HCT116 (cell line): ENCODE data around the gene CTXND1. TPM values are rescaled to one million over a fixed set of nuclear protein-coding genes. Genes with fewer than 3 reads are reported as not detected.
A peak's percentile ranks its signal among the peaks of the same experiment; 100 is the strongest.

Experiments used
- ATAC-seq: fragments of 200-7000 bp; cut with Tn5 transposase; 2 replicates; pipeline ENCODE4 v1.9.1; 2020; ENCODE audit warnings: mild to moderate bottlenecking, moderate library complexity
- BruUV-seq: library from RNA; stranded (reverse); fragments of 400-500 nt; replicated peaks from 2 replicates; lab custom pipeline; 2021; lab: Mats Ljungman, UMichigan
- CTCF ChIA-PET: fragments of 300-600 bp; sonication (Branson Sonifier 250); formaldehyde crosslinking; loops from one replicate; lab custom pipeline; 2021; ENCODE audit warnings: antibody characterized with exemption; lab: Charles Lee
- POLR2A ChIA-PET: fragments of 300-600, 350-600 bp; sonication (Branson Sonifier 250); formaldehyde crosslinking; loops from one replicate; lab custom pipeline; 2021; ENCODE audit warnings: antibody characterized with exemption; lab: Charles Lee
- RAD21 ChIA-PET, 2 experiments: fragments of 300-600 bp; sonication (Branson Sonifier 250); formaldehyde crosslinking; loops; one replicate each; lab custom pipeline; 2023; ENCODE audit warnings: low total read pairs in 2 of 2; ENCODE audit not compliant: uncharacterized antibody in 2 of 2, unreplicated experiment in 2 of 2, low non-redundant PET in 1 of 2; lab: Charles Lee
- DNase-seq: peaks from one replicate; pipeline ENCODE4 v3.0.0-alpha.2; 2010; ENCODE audit warnings: low read depth, low spot score
- H2AFZ ChIP-seq: fragments of 200-600 bp; shearing (Covaris generic), sonication (generic); 2 replicates; pipeline ENCODE4 v1.6.1; 2017; ENCODE audit warnings: low read depth, mixed run types, mixed read lengths, antibody characterized with exemption, low read length; ENCODE audit not compliant: poor library complexity, severe bottlenecking
- H3K27ac ChIP-seq: 2 replicates; pipeline ENCODE4 v1.5.1; 2012; ENCODE audit warnings: low read depth, low read length
- H3K27me3 ChIP-seq: fragments of 200-600 bp; sonication (generic); 2 replicates; pipeline ENCODE4 v1.6.1; 2016; ENCODE audit warnings: mixed run types, low read length, mixed read lengths; ENCODE audit not compliant: insufficient read depth
- H3K36me3 ChIP-seq, 2 experiments: fragments of 200-500 bp in 1 of 2; fragments of 200-600 bp in 1 of 2; sonication (Bioruptor generic) in 1 of 2; sonication (generic) in 1 of 2; 2 replicates each; pipeline versions ENCODE4 v1.5.1 to v1.6.1; 2014 to 2016; ENCODE audit warnings: low read length in 2 of 2, inconsistent platforms in 1 of 2, mixed read lengths in 1 of 2, mixed run types in 1 of 2; ENCODE audit not compliant: insufficient read depth in 2 of 2, control insufficient read depth in 1 of 2
- H3K4me1 ChIP-seq, 2 experiments: fragments of 200-600 bp in 1 of 2; sonication (generic) in 1 of 2; 2 replicates each; pipeline versions ENCODE4 v1.5.1 to v1.6.1; 2012 to 2017; ENCODE audit warnings: low read length in 2 of 2, inconsistent platforms in 1 of 2, mild to moderate bottlenecking in 1 of 2, mixed read lengths in 1 of 2, mixed run types in 1 of 2, moderate library complexity in 1 of 2; ENCODE audit not compliant: insufficient read depth in 2 of 2, control insufficient read depth in 1 of 2
- H3K4me2 ChIP-seq: fragments of 200-600 bp; sonication (generic); 2 replicates; pipeline ENCODE4 v1.6.1; 2017; ENCODE audit warnings: mixed run types, low read length, mixed read lengths
- H3K4me3 ChIP-seq, 2 experiments: fragments of 200-600 bp in 1 of 2; sonication (generic) in 1 of 2; replicated peaks in 1 of 2; 2 replicates each; pipeline ENCODE4 v1.5.1; 2011 to 2016; ENCODE audit warnings: low read length in 2 of 2, control low read depth in 1 of 2, low read depth in 1 of 2, mild to moderate bottlenecking in 1 of 2, mixed read lengths in 1 of 2, mixed run types in 1 of 2
- H3K79me2 ChIP-seq: fragments of 200-600 bp; sonication (generic); 2 replicates; pipeline ENCODE4 v1.6.1; 2017; ENCODE audit warnings: mild to moderate bottlenecking, mixed run types, low read length, moderate library complexity, mixed read lengths; ENCODE audit not compliant: insufficient read depth
- H3K9ac ChIP-seq: fragments of 200-600 bp; sonication (generic); 2 replicates; pipeline ENCODE4 v1.6.1; 2016; ENCODE audit warnings: low read length, mixed read lengths
- H3K9me2 ChIP-seq: fragments of 200-600 bp; sonication (generic), shearing (Covaris generic); 2 replicates; pipeline ENCODE4 v1.6.1; 2017; ENCODE audit warnings: mixed run types, mild to moderate bottlenecking, moderate library complexity; ENCODE audit not compliant: insufficient read depth
- H3K9me3 ChIP-seq, 2 experiments: fragments of 200-500 bp in 1 of 2; fragments of 200-600 bp in 1 of 2; sonication (Bioruptor generic) in 1 of 2; sonication (generic) in 1 of 2; 2 replicates each; pipeline ENCODE4 v1.6.1; 2014 to 2017; ENCODE audit warnings: low read length in 2 of 2, mixed read lengths in 2 of 2, inconsistent platforms in 1 of 2, low read depth in 1 of 2, mild to moderate bottlenecking in 1 of 2, mixed run types in 1 of 2, moderate library complexity in 1 of 2; ENCODE audit not compliant: control insufficient read depth in 1 of 2, insufficient read depth in 1 of 2
- H4K20me1 ChIP-seq: fragments of 200-600 bp; sonication (generic), shearing (Covaris generic); 2 replicates; pipeline ENCODE4 v1.6.1; 2017; ENCODE audit warnings: mixed run types, mild to moderate bottlenecking, moderate library complexity; ENCODE audit not compliant: insufficient read depth
- CTCF ChIP-seq, 3 experiments: fragments of 200-600 bp in 1 of 3; sonication (generic) in 1 of 3; IDR thresholded peaks in 2 of 3; conservative IDR thresholded peaks in 1 of 3; 2 replicates each; pipeline ENCODE4 v1.5.1; 2012 to 2017; ENCODE audit warnings: low read depth in 2 of 3, low read length in 2 of 3, antibody characterized with exemption in 1 of 3, borderline replicate concordance in 1 of 3, control low read depth in 1 of 3, mild to moderate bottlenecking in 1 of 3, mixed read lengths in 1 of 3, mixed run types in 1 of 3, moderate library complexity in 1 of 3; ENCODE audit not compliant: insufficient read depth in 1 of 3
- JUND ChIP-seq: IDR thresholded peaks from 2 replicates; pipeline ENCODE4 v1.6.1; 2012
- MAX ChIP-seq: IDR thresholded peaks from 2 replicates; pipeline ENCODE4 v1.6.1; 2012
- POLR2A ChIP-seq: IDR thresholded peaks from 2 replicates; pipeline ENCODE4 v1.7.0; 2011; ENCODE audit warnings: borderline replicate concordance; ENCODE audit not compliant: insufficient read depth, insufficient read length; ENCODE audit errors: extremely low read depth
- POLR2AphosphoS5 ChIP-seq: IDR thresholded peaks from 2 replicates; pipeline ENCODE4 v1.6.1; 2011; ENCODE audit warnings: mild to moderate bottlenecking, low read depth, low read length, moderate library complexity
- RAD21 ChIP-seq: IDR thresholded peaks from 2 replicates; pipeline ENCODE4 v1.6.1; 2012; ENCODE audit warnings: low read depth, mild to moderate bottlenecking
- SIN3A ChIP-seq: IDR thresholded peaks from 2 replicates; pipeline ENCODE4 v1.6.1; 2012; ENCODE audit warnings: low read depth
- SP1 ChIP-seq: IDR thresholded peaks from 2 replicates; pipeline ENCODE4 v1.6.1; 2012; ENCODE audit warnings: low read depth
- YY1 ChIP-seq: IDR thresholded peaks from 2 replicates; pipeline ENCODE4 v1.6.1; 2011; ENCODE audit warnings: low read length, low read depth, moderate library complexity, mild to moderate bottlenecking; ENCODE audit not compliant: insufficient replicate concordance; ENCODE audit errors: extremely low read depth
- ZFX ChIP-seq: fragments of 450-650 bp; IDR thresholded peaks from 2 replicates; pipeline ENCODE4 v1.6.1; 2017
- intact Hi-C: fragments of 100-400 bp; cut with micrococcal nuclease; formaldehyde crosslinking; loops from 2 replicates; pipeline ENCODE4 v1.10.0; 2022
- total RNA-seq: library from RNA; stranded (reverse); gene quantifications from one replicate; pipeline ENCODE4 v1.2.1, GENCODE V29; 2021; ENCODE audit not compliant: unreplicated experiment

Gene CTXND1
- total RNA-seq, 1 experiment from 2014 or later, result not detected

- Histone ChIP-seq H4K20me1 (no peaks in the 10 kb centered on the region), H3K36me3 (no peaks in the 10 kb centered on the region), H3K9me2 (no peaks in the 10 kb centered on the region), H3K27ac (no peak overlapping the region), H3K9me3 (no peaks in the 10 kb centered on the region), H3K27me3 (no peaks in the 10 kb centered on the region), H3K79me2 (no peaks in the 10 kb centered on the region), H2AFZ (no peak overlapping the region), H3K4me3 (no peak overlapping the region), H3K9ac (no peak overlapping the region), H3K4me1 (peaks cover 0 to 5% of the 10 kb centered on the region in 2 experiments; a peak in 1 of 4 replicates), H3K4me2 (no peak overlapping the region)
- no TSS peak for BruUV-seq
- ATAC-seq, result no peak
- POLR2A ChIA-PET, result no interaction called here
- intact Hi-C loops, result loop anchor here (10.0 kb wide), 1 partner anchor 535 kb away; the partner anchor contains the start of gene CEMIP
- RAD21 ChIA-PET, result no interaction called here
- no peak for DNase-seq
- CTCF ChIA-PET, result interaction anchor here (1.5 kb wide), 1 partner anchor 69 kb away, joined by 4 read pairs; no protein-coding TSS in a partner anchor
- no peak for TF ChIP-seq SIN3A
- TF ChIP-seq POLR2AphosphoS5, result no peak
Measured at GRCh38 chr15:80240276-80240675, 11.7 kb downstream of the CTXND1 start.

GRCh38 chr15:80234883-80235282 is 17.1 kb downstream of the CTXND1 start:
- H3K9ac ChIP-seq, result no peak overlapping the region
- no peaks in the 10 kb centered on the region for H3K9me3 ChIP-seq
- H3K36me3 ChIP-seq, result no peaks in the 10 kb centered on the region
- no peak overlapping the region for H3K4me2 ChIP-seq
- ChIA-PET CTCF (no interaction called here), POLR2A (no interaction called here), RAD21 (no interaction called here)
- TF ChIP-seq ZFX (no peak), RAD21 (peak; percentile 50), POLR2A (no peak), JUND (no peak), MAX (no peak), SP1 (no peak), YY1 (no peak), CTCF (IDR thresholded peaks at IDR 0.05 in 2 of 3, conservative IDR thresholded peaks at IDR 0.05 in 1 of 3; ENCODE audit: borderline replicate concordance in 1 of 3, insufficient read depth in 1 of 3, low read depth in 2 of 3, low read length in 2 of 3) (peak; percentile 46 to 75 (median 70); a peak in 4 of 6 replicates), POLR2AphosphoS5 (no peak)
- H3K4me1 ChIP-seq, result no peaks in the 10 kb centered on the region
- H2AFZ ChIP-seq, result no peak overlapping the region
- no peak overlapping the region for H3K27ac ChIP-seq
- intact Hi-C loops, result no loop called here
- H3K79me2 ChIP-seq, result no peaks in the 10 kb centered on the region
- DNase-seq (peak; percentile 40), ATAC-seq (peak; percentile 96)
- no peaks in the 10 kb centered on the region for H3K9me2 ChIP-seq
- H3K27me3 ChIP-seq, result peaks cover 11% of the 10 kb centered on the region; the same call in 1 of the 2 replicates
- BruUV-seq, result no TSS peak
- H3K4me3 ChIP-seq, result no peak overlapping the region
- H4K20me1 ChIP-seq, result no peaks in the 10 kb centered on the region
